ENCODE results near the gene ZMYM2. TPM values are rescaled to one million over a fixed set of nuclear protein-coding genes. Genes with fewer than 3 reads are reported as not detected.

Gene ZMYM2
- total RNA-seq, 6 experiments from 2014 or later = 17.1 to 35.2 (median 25.9) TPM

DNA sequence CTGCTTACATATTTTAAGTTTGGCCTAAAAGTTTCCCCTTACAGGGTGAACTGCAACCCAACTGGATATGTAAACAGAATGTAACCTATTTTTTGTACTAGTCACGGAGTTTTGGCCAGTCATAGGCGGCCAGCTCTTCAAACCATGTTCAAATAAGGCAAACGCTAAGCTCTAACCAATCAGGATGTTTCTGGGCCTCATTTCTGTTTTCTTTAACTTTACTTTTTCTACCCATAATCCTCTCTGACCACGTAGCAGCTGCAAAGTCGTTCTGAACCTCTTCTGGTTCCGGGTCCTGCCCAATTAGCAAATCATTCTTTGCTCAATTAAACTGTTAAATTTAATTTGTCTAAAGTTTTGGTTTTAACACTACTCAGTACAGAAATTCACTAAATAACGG is 8.2 kb upstream of the ZMYM2 start:
- Histone ChIP-seq H3K4me1 (no peaks in the 10 kb centered on the region), H3K27ac (no peak overlapping the region), H3K27me3 (no peaks in the 10 kb centered on the region), H3K9me3 (no peaks in the 10 kb centered on the region), H3K4me3 (no peak overlapping the region), H3K36me3 (no peaks in the 10 kb centered on the region)
- intact Hi-C loops (cut with DNase I) = no loop called here
- DNase-seq (no peak), ATAC-seq (no peak)
- TF ChIP-seq POLR2A (IDR thresholded peaks at IDR 0.05) = no peak
- no peak for TF ChIP-seq CTCF (IDR thresholded peaks at IDR 0.05)
- 79% methylated on average over 7 of the region's 7 CpGs for WGBS (ENCODE audit: insufficient coverage, low coverage, low lambda C conversion rate, missing lambda C conversion rate)

GRCh38 chr13:19952850-19953249 is 5.7 kb upstream of the ZMYM2 start:
- H3K4me1 ChIP-seq = no peaks in the 10 kb centered on the region

DNA sequence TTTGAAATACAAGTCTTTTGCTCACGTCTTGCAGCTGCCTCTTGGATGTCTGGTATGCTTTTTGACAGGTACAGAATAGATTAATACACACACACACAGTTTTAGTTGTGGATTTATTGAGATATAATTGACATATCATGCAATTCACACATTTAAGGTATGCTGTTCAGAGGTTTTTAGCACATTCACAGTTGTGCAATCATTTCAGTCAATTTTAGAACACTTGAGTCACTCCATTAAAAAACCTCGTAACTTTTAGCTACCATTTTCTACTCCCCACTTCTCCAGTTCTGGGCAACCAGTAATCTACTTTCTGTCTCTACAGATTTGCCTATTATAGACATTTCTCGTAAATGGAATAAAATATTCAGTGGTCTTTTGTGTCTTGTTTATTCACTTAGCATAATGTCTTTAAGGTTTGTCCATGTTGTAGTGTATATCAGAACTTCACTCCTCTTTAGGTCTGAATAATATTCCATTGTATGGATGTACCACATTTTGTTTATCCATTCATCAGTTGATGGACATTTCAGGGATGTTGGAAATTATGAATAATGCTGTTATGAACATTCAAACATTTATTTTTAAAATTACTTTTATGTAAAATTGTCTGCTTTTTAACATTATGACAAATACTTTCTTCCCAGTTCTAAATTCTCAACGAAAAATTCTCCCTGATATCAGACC is 2.5 kb upstream of the ZMYM2 start:
- H3K9me3 ChIP-seq = no peaks in the 10 kb centered on the region
- H3K27me3 ChIP-seq = no peaks in the 10 kb centered on the region
- peaks cover 0 to 13% (median 4%) of the 10 kb centered on the region in 4 donors for H3K4me1 ChIP-seq
- ATAC-seq (no peak), DNase-seq (no peak)
- intact Hi-C loops (cut with DNase I) = no loop called here
- no peak overlapping the region for H3K27ac ChIP-seq
- H3K4me3 ChIP-seq = no peak overlapping the region
- peaks cover 0 to under 1% (median 0%) of the 10 kb centered on the region in 4 donors for H3K36me3 ChIP-seq
- no peak for TF ChIP-seq CTCF (IDR thresholded peaks at IDR 0.05)
- TF ChIP-seq POLR2A (IDR thresholded peaks at IDR 0.05) = no peak
- 83% methylated on average over 4 of the region's 4 CpGs for WGBS (ENCODE audit: insufficient coverage, low coverage, low lambda C conversion rate, missing lambda C conversion rate)

More at GRCh38 chr13:19952850-19953249, 5.7 kb upstream of the ZMYM2 start:
- TF ChIP-seq CTCF (IDR thresholded peaks at IDR 0.05) (no peak), POLR2A (IDR thresholded peaks at IDR 0.05) (no peak)
- Histone ChIP-seq H3K27ac (no peak overlapping the region), H3K4me3 (no peak overlapping the region), H3K36me3 (no peaks in the 10 kb centered on the region), H3K9me3 (no peaks in the 10 kb centered on the region), H3K27me3 (no peaks in the 10 kb centered on the region)
- DNase-seq (no peak), ATAC-seq (no peak)
- intact Hi-C loops (cut with DNase I) = no loop called here

DNA sequence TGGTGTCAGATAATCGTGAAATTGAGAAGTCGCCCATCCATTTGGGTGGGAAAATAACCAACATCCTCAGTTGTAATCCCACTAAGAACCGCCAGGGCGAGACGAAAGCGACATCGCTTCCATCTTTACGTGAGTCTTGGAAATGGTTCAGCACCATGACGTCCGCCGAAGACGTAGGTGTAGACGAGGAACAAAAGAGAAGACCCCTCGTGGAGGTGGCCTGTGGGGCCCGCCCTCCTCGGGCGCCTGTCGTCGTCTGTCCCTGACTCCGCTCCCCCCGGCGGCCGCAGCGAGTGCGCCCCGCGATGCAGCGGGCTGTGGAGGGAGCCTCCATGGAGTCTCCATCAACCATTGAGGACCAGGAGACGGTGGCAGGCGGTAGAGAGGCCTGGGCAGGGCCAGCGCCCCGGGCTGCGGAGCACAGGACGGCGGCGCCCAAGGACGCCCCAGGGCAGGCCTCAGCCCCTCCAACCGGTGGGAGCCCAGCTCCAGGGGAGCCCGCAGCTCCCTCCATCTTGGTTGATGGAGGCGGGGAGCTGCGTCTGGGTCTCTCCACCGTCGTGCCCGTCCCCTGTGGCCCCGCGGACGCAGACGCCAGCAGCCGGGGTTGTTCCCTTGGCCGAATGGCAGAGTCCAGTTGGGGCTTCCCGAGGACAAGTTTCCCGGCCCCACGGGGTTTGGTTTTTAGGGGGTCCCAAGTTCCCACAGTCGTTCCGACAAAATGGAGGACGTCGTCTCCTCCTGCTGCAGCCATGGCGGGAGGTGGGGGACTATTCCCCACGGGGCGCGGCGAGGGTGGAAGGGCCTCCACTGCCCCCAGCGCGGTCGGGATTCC is 990 bp upstream of the ZMYM2 start:
- Histone ChIP-seq H3K4me3 (peak overlapping the region; percentile 60 to 76 (median 74)), H3K27ac (peak overlapping the region; percentile 93 to 95 (median 95)), H3K9me3 (no peaks in the 10 kb centered on the region), H3K4me1 (peaks cover 0 to 24% (median 5%) of the 10 kb centered on the region in 4 donors), H3K27me3 (no peaks in the 10 kb centered on the region), H3K36me3 (peaks cover 0 to 6% (median 0%) of the 10 kb centered on the region in 4 donors)
- peak; percentile 67 to 79 (median 71) for DNase-seq
- intact Hi-C loops (cut with DNase I) = no loop called here
- ATAC-seq = peak in 3 of 4 donors; percentile 2 to 15 (median 11)
- TF ChIP-seq POLR2A (IDR thresholded peaks at IDR 0.05) = peak; percentile 32
- TF ChIP-seq CTCF (IDR thresholded peaks at IDR 0.05) = peak; percentile 46 to 69 (median 62)
- WGBS (ENCODE audit: insufficient coverage, low coverage, low lambda C conversion rate, missing lambda C conversion rate) = 9% methylated on average over 22 of the region's 65 CpGs
